Measurements from ENCODE around the gene CPLX1.

Gene CPLX1

DNA sequence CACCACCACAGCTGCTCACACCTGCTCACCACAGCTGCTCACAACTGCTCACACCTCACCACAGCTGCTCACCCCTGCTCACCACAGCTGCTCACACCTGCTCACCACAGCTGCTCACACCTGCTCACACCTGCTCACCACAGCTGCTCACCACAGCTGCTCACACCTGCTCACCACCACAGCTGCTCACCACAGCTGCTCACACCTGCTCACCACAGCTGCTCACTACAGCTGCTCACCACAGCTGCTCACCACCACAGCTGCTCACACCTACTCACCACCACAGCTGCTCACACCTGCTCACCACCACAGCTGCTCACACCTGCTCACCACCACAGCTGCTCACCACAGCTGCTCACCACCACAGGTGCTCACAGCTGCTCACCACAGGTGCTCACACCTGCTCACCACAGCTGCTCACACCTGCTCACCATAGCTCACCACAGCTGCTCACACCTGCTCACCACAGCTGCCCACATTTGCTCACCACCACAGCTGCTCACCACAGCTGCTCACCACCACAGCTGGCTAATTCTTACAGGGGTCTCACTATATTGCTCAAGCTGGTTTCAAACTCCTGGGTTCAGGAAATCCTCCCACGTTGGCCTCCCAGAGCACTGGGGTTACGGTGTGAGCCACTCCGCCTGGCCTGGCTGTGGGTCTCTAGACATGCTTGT lies 30.4 kb upstream of the CPLX1 start:
- DNase-seq (ENCODE audit: low read depth in 1 of 2, low spot score in 1 of 2), result no peak

DNA sequence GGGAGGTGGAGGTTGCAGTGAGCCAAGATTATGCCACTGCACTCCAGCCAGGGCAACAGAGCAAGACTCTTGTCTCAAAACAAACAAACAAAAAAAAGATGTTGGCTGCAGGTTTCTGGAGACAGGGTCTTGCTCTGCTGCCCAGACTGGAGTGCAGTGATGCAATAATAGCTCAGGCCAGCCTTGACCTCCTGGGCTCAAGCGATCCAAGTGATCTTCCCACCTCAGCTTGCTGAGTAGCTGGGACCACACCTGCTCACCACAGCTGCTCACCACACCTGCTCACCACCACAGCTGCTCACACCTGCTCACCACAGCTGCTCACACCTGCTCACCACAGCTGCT lies 29.9 kb upstream of the CPLX1 start:
- no peak for DNase-seq (ENCODE audit: low read depth in 1 of 2, low spot score in 1 of 2)

GRCh38 chr4:854356-854755 lies 28.4 kb upstream of the CPLX1 start:
- no peak for DNase-seq (ENCODE audit: low read depth in 1 of 2, low spot score in 1 of 2)

- no peak for DNase-seq (ENCODE audit: low read depth in 1 of 2, low spot score in 1 of 2)
Observed at GRCh38 chr4:853416-853781, 27.5 kb upstream of the CPLX1 start.

DNA sequence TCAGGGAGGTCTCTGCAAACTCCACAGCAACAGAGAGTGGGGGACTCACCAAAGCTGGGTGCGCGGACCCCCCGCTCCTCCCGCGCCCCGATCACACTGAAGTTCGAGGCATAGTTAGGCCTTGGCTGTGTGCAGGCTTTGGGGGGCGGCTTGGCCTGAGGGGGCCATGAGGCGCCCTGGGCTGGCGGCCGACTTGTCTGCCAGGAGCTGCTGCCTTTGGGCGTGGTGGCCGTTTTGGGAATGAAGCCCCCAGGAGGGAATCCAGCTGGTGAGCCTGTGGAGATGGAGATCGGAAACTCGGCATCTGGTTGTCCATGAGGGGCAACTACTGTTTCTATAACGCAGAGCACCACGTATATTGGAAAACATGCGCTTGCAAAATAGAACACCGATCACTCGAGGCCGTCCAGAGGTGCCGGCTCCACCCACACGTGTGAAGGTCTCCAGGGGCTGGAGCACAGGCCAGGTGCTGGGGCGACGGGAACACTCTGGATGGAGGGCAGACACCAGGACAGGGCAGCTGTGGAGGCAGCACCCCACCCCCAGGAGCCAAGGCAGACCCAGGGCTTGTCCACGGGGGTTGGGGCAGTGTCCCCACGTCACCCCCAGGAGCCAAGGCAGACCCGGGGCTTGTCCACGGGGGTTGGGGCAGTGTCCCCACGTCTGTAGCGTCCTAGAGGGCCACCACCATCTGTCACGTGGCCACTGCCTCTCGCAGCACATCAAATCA lies 25.9 kb upstream of the CPLX1 start:
- DNase-seq (ENCODE audit: low read depth in 1 of 2, low spot score in 1 of 2), result no peak

DNA sequence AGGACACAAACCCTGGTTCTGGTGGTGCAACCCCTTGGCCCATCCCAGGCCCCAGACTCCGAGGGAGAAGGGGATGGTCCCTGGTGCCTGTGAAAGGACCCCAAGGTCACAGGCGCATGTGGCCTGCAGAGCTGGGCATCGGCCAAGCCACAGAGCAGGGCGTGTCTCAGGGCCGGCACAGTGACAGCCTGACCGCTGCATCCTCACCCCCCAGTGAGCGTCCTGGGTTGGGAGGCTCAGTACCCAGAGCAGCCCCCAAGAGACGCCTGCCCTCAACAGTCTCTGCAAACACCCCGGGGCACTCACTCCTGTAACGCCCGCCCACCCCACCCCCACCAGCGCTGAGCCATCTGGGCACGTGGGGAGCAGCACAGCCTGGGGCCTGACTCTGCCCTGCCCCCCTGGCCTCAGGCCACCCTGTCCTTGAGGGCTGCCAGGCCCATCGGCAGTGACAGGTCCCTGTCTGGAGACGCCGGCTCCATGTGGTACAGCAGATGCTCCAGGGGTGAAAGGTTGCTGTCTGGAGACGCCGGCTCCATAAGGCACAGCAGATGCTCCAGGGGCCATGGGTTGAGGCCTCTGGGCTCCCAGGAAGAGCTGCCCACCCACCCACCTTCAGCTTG lies 24.5 kb upstream of the CPLX1 start:
- DNase-seq (ENCODE audit: low read depth in 1 of 2, low spot score in 1 of 2), result no peak

DNA sequence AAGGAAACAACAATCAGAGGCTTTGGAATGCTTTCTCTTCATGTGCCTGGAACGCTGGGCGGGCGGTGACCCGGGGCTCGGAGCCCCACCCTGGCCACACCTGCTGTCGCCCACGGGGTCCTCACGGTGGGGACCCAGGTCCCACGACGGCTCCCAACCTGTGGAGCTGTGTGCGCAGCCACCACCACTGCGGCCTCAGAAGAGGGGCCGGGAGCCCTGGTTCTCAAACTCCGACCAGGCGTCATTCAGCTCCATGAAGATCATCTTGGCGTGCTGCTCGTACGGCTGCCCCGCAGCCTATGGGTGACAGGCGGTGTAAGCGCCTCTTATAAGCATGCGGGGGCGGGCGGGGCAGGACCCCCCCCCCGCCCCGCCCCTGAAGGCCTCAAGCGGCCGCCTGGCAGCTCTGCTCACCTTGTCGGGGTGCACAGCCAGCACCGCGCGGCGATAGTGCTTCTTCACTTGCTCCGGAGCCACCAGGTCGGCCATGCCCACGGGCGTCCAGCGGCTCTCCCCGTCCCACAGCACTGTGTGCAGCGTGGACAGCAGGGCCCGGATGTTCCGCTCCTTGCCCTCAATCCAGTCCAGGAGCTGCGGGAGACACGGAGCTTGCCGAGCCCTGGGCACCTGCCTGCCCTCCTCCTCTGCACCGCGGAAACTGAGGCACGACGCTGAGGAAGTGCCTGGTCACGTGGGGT lies 23.7 kb upstream of the CPLX1 start:
- DNase-seq (ENCODE audit: low read depth in 1 of 2, low spot score in 1 of 2), result no peak

GRCh38 chr4:848803-849477 lies 23.0 kb upstream of the CPLX1 start:
- no peak for DNase-seq (ENCODE audit: low read depth in 1 of 2, low spot score in 1 of 2)

- no peak for DNase-seq (ENCODE audit: low read depth in 1 of 2, low spot score in 1 of 2)
Observed at GRCh38 chr4:848307-848691, 22.4 kb upstream of the CPLX1 start.

DNA sequence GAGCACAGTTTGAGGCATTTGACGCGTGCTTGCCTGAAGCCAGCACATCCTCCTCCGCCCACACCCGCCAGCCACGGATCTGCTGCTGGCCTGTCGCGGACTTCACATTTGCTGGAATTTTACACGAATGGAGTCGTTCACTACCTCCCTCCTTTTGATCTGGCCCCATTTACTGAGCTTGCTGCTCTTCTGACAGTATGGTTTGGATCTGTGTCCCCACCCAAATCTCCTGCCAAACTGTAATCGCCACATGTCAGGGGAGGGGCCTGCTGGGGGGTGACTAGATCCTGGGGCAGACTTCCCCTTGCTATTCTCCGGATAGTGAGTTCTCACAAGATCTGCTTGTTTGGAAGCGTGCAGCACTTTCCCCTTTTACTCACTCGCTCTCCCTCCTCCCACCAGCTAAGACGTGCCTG lies 19.9 kb upstream of the CPLX1 start:
- no peak for DNase-seq (ENCODE audit: low read depth in 1 of 2, low spot score in 1 of 2)

DNA sequence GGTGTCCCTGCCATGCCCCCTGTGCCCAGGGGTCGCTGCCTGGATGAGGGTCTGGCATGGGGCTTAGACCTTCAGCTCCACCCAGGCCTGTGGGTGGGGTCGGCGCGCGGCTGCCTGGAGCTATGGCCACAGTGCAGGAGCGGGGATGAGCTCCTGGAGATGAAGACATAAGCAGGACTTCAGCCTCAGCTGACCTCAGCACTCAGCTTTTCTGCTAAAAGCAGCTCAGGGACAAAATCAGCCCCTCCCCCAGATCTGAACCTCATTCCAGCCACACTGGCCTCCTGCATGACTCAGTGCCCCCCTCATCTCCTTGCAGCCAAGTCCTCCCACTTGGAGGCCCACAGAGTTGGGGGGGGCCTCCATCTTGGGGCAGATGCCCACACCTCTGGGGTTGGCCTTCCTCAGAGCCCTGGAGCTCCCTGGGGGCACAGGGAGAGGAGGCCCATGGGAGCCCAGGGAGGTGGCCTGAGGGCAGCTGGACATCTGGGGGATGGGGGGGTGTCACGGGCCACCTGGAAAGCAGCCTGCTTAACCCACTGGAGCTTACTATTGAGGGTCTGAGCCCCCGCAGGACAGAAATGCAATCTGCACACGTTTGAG lies 19.4 kb upstream of the CPLX1 start:
- no peak for DNase-seq (ENCODE audit: low read depth in 1 of 2, low spot score in 1 of 2)

DNA sequence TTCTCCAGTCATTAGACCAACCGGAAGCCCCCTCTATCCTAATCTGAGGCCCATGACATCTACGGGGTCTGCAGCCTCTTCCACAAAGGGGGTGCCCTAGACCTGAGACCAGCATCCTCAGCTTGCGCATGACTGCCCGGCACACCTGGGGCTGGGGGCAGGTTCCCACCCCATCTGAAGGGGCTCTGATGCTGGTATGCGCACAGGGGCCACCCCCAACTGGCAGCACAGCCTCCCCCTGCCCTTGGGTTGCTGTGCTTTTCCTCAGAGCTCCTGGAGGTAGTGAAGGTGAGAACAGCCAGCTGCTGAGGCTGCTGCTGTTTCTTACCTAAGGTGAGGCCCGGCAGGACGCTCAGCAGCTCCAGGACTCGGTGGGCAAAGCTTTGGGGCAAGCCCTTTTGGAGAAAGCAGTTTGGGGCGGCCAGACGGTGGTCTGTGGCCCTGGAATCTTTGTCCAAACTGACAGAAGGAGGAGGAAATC lies 18.9 kb upstream of the CPLX1 start:
- no peak for DNase-seq (ENCODE audit: low read depth in 1 of 2, low spot score in 1 of 2)

GRCh38 chr4:839675-840443 lies 13.9 kb upstream of the CPLX1 start:
- no peak for DNase-seq (ENCODE audit: low read depth in 1 of 2, low spot score in 1 of 2)

DNA sequence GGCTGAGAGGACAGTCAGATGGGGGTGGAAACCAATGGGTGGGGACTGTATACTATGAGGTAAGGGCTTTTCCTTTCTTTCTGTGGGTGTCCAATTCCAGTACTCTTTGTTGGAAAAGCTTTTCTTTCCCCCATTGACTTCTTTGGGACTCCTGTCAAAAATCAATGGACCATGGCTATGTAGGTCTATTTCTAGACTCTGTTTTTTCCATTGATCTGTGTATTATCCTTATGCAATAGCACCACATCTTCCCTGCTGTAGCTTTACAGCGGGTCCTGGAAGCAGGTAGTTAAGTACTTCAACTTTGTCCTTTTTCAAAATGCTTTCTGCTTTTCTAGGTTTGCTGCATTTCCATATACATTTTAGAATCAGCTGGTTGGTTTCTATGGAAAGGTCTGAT lies 11.8 kb upstream of the CPLX1 start:
- no peak for DNase-seq (ENCODE audit: low read depth in 1 of 2, low spot score in 1 of 2)

GRCh38 chr4:836750-837301 lies 10.9 kb upstream of the CPLX1 start:
- DNase-seq (ENCODE audit: low read depth in 1 of 2, low spot score in 1 of 2), result no peak

DNA sequence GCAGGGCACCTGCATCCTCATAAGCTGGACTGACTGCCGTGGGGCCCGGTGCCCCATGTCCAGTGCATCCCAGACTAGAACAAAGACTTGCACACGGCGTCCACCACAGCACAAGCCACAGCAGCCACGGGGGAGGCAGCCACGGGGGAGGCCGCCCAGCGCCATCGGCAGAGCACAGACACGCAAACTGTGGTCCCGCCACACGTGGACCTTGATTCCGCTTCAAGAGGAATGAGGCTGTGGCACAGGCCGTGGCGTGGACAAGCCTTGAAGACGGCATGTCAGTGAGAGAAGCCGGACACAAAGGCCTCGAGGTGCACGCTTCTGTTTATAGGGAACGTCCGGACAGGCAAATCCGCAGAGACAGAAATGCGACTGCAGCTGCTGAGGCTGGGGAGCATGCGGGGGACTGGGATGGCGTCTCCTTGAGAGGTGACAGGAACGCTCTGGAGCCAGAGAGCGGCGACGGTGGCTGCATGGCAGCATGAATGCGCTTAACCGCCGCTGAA lies 10.1 kb upstream of the CPLX1 start:
- DNase-seq (ENCODE audit: low read depth in 1 of 2, low spot score in 1 of 2), result no peak

GRCh38 chr4:835148-836002 lies 9.4 kb upstream of the CPLX1 start:
- no peak for DNase-seq (ENCODE audit: low read depth in 1 of 2, low spot score in 1 of 2)

- no peak for DNase-seq (ENCODE audit: low read depth in 1 of 2, low spot score in 1 of 2)
Observed at GRCh38 chr4:834368-835147, 8.6 kb upstream of the CPLX1 start.
